ENCODE measurements around the gene PLEKHA7.

The PLEKHA7 gene

DNA sequence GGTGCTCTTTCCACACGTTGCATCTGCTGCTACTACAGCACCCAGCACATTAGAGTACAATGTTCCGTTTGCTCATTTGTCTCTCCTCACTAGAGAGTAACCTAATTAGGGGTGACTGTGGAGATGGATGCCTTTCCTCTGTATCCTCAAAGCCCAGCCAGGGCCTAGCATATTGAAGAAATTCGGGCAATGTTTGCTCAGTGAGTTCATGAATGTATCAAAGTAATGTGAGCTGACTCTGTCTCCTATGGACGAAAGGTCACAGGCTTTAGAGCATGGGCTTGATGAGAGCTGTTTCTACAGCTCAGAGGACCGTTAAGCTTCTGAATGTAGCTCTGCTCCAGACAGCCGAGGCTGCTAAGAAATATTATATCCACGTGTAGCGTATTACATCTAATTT is 208.3 kb downstream of the PLEKHA7 start:
- Histone ChIP-seq H3K27me3 (ENCODE audit: control insufficient read depth, low read length) (no peaks in the 10 kb centered on the region; the same call in 1 of the 2 replicates), H3K27ac (ENCODE audit: low read depth, low read length) (no peak overlapping the region), H3K9me3 (ENCODE audit: control insufficient read depth, insufficient read depth, low read length) (no peaks in the 10 kb centered on the region)

GRCh38 chr11:16804104-16804947 is 209.9 kb downstream of the PLEKHA7 start:
- no peaks in the 10 kb centered on the region for H3K9me2 ChIP-seq (replicated peaks; ENCODE audit: control insufficient read depth, low read length)
- H3F3A ChIP-seq (ENCODE audit: control insufficient read depth, insufficient read depth), result no peaks in the 10 kb centered on the region
- H3K27me3 ChIP-seq (ENCODE audit: control insufficient read depth, low read length), result no peaks in the 10 kb centered on the region; the same call in 1 of the 2 replicates
- H3K27ac ChIP-seq (ENCODE audit: low read depth, low read length), result no peak overlapping the region
- no peaks in the 10 kb centered on the region for H3K4me1 ChIP-seq (ENCODE audit: control insufficient read depth, low read length)
- no peak overlapping the region for H3K4me3 ChIP-seq (ENCODE audit: low read length)
- H3K4me2 ChIP-seq (ENCODE audit: low read length), result no peak overlapping the region
- no peaks in the 10 kb centered on the region for H3K36me3 ChIP-seq (ENCODE audit: control insufficient read depth, low read length)
- no peaks in the 10 kb centered on the region for H3K9me3 ChIP-seq (ENCODE audit: control insufficient read depth, insufficient read depth, low read length)
- no peaks in the 10 kb centered on the region for H3K79me2 ChIP-seq (ENCODE audit: control insufficient read depth, low read length)
- H4K20me1 ChIP-seq (ENCODE audit: control insufficient read depth, insufficient read depth, low read depth, low read length), result no peaks in the 10 kb centered on the region
- TF ChIP-seq CTCF (IDR thresholded peaks at IDR 0.05; ENCODE audit: low read depth, low read length, poor library complexity, severe bottlenecking) (no peak), EZH2phosphoT487 (IDR thresholded peaks at IDR 0.05; ENCODE audit: borderline replicate concordance, low read length) (no peak)

More for the DNA sequence above, 208.3 kb downstream of the PLEKHA7 start:
- no peaks in the 10 kb centered on the region for H4K20me1 ChIP-seq (ENCODE audit: control insufficient read depth, insufficient read depth, low read depth, low read length)
- no peaks in the 10 kb centered on the region for H3K79me2 ChIP-seq (ENCODE audit: control insufficient read depth, low read length)
- H3K4me2 ChIP-seq (ENCODE audit: low read length), result no peak overlapping the region
- H3K4me3 ChIP-seq (ENCODE audit: low read length), result no peak overlapping the region
- no peaks in the 10 kb centered on the region for H3K4me1 ChIP-seq (ENCODE audit: control insufficient read depth, low read length)
- no peaks in the 10 kb centered on the region for H3F3A ChIP-seq (ENCODE audit: control insufficient read depth, insufficient read depth)
- H3K36me3 ChIP-seq (ENCODE audit: control insufficient read depth, low read length), result no peaks in the 10 kb centered on the region
- no peaks in the 10 kb centered on the region for H3K9me2 ChIP-seq (replicated peaks; ENCODE audit: control insufficient read depth, low read length)
- no peak for TF ChIP-seq EZH2phosphoT487 (IDR thresholded peaks at IDR 0.05; ENCODE audit: borderline replicate concordance, low read length)
- TF ChIP-seq CTCF (IDR thresholded peaks at IDR 0.05; ENCODE audit: low read depth, low read length, poor library complexity, severe bottlenecking), result no peak

- Histone ChIP-seq H3K9me2 (replicated peaks; ENCODE audit: control insufficient read depth, low read length) (no peaks in the 10 kb centered on the region), H3K79me2 (ENCODE audit: control insufficient read depth, low read length) (no peaks in the 10 kb centered on the region), H3K9me3 (ENCODE audit: control insufficient read depth, insufficient read depth, low read length) (no peaks in the 10 kb centered on the region), H3K4me3 (ENCODE audit: low read length) (no peak overlapping the region), H3K36me3 (ENCODE audit: control insufficient read depth, low read length) (no peaks in the 10 kb centered on the region), H4K20me1 (ENCODE audit: control insufficient read depth, insufficient read depth, low read depth, low read length) (no peaks in the 10 kb centered on the region), H3K4me1 (ENCODE audit: control insufficient read depth, low read length) (no peaks in the 10 kb centered on the region), H3K27me3 (ENCODE audit: control insufficient read depth, low read length) (no peaks in the 10 kb centered on the region; the same call in 1 of the 2 replicates), H3K4me2 (ENCODE audit: low read length) (no peak overlapping the region), H3K27ac (ENCODE audit: low read depth, low read length) (no peak overlapping the region), H3F3A (ENCODE audit: control insufficient read depth, insufficient read depth) (no peaks in the 10 kb centered on the region)
- no peak for TF ChIP-seq CTCF (IDR thresholded peaks at IDR 0.05; ENCODE audit: low read depth, low read length, poor library complexity, severe bottlenecking)
- no peak for TF ChIP-seq EZH2phosphoT487 (IDR thresholded peaks at IDR 0.05; ENCODE audit: borderline replicate concordance, low read length)
These were observed 212.8 kb downstream of the PLEKHA7 start for GRCh38 chr11:16801288-16801980.

Data from DOHH2 (cell line).